Measurements from ENCODE around the gene CPNE5. TPM values are rescaled to one million over a fixed set of nuclear protein-coding genes. Genes with fewer than 3 reads are reported as not detected.

The CPNE5 gene
- polyA plus RNA-seq, 1 of the 3 experiments (the other 2 are of a cell fraction), result 0.30 TPM

- TF ChIP-seq PBX3 (IDR thresholded peaks at IDR 0.05), result no peak
Observed at GRCh38 chr6:36753671-36754405, 85.4 kb downstream of the CPNE5 start (continued).

GRCh38 chr6:36752886-36753506, 86.2 kb downstream of the CPNE5 start:
- no peaks in the 10 kb centered on the region for H4K20me1 ChIP-seq (ENCODE audit: insufficient read depth)
- no peak overlapping the region for H2AFZ ChIP-seq (ENCODE audit: low read depth)
- H3F3A ChIP-seq (replicated peaks; ENCODE audit: insufficient read depth), result no peaks in the 10 kb centered on the region
- H3K4me3 ChIP-seq (ENCODE audit: low read depth in 2 of 2, low read length in 1 of 2), result no peak overlapping the region
- H3K27me3 ChIP-seq (ENCODE audit: insufficient read depth), result no peaks in the 10 kb centered on the region
- H3K36me3 ChIP-seq (replicated peaks in 1 of 2; ENCODE audit: control insufficient read depth in 1 of 2, insufficient read depth in 2 of 2, low read length in 1 of 2), result no peaks in the 10 kb centered on the region
- H3K27ac ChIP-seq (ENCODE audit: low read depth in 2 of 2, low read length in 1 of 2), result no peak overlapping the region
- no peaks in the 10 kb centered on the region for H3K9me3 ChIP-seq
- DNase-seq, result no peak
- H3K9me2 ChIP-seq, result no peaks in the 10 kb centered on the region
- H3K4me2 ChIP-seq, result no peak overlapping the region
- peaks cover 0 to 22% of the 10 kb centered on the region in 2 experiments; a peak in 2 of 4 replicates for H3K4me1 ChIP-seq (ENCODE audit: control insufficient read depth in 1 of 2, insufficient read depth in 2 of 2, low read depth in 1 of 2, low read length in 1 of 2)
- POLR2A ChIA-PET, result no interaction called here
- no peak overlapping the region for H3K9ac ChIP-seq
- no peaks in the 10 kb centered on the region for H3K79me2 ChIP-seq (ENCODE audit: insufficient read depth)
- CTCF ChIA-PET, result interaction anchor here (1.0 to 10.9 kb wide), 7 partner anchors 13 to 136 kb away, joined by 3 to 111 read pairs (median 4); no protein-coding TSS in a partner anchor
- no peak for TF ChIP-seq ZBTB33 (IDR thresholded peaks at IDR 0.05; ENCODE audit: borderline replicate concordance, low read depth)
- no peak for TF ChIP-seq MAX (IDR thresholded peaks at IDR 0.05; ENCODE audit: low read depth)
- no peak for TF ChIP-seq SMC3 (IDR thresholded peaks at IDR 0.05; ENCODE audit: low read depth, low read length)
- no peak for TF ChIP-seq RCOR1 (IDR thresholded peaks at IDR 0.05; ENCODE audit: low read length)
- TF ChIP-seq CTCF (IDR thresholded peaks at IDR 0.05), result no peak
- no peak for TF ChIP-seq MEF2A (IDR thresholded peaks at IDR 0.05; ENCODE audit: borderline replicate concordance, low read depth)
- TF ChIP-seq EZH2phosphoT487 (IDR thresholded peaks at IDR 0.05; ENCODE audit: borderline replicate concordance, low read depth), result no peak
- no peak for TF ChIP-seq IRF3 (IDR thresholded peaks at IDR 0.05; ENCODE audit: low read depth, low read length)
- TF ChIP-seq FOSL2 (IDR thresholded peaks at IDR 0.05; ENCODE audit: borderline replicate concordance, low read depth), result no peak
- no peak for TF ChIP-seq FOXJ3 (CRISPR knock-in tag; IDR thresholded peaks at IDR 0.05)
- no peak for TF ChIP-seq FOXM1 (IDR thresholded peaks at IDR 0.05; ENCODE audit: low read depth)
- TF ChIP-seq GABPA (IDR thresholded peaks at IDR 0.05; ENCODE audit: low read depth), result no peak
- TF ChIP-seq RFX5 (IDR thresholded peaks at IDR 0.05; ENCODE audit: low read length), result no peak
- TF ChIP-seq SIN3A (IDR thresholded peaks at IDR 0.05; ENCODE audit: borderline replicate concordance, low read depth, low read length), result no peak
- no peak for TF ChIP-seq TAF1 (IDR thresholded peaks at IDR 0.05; ENCODE audit: borderline replicate concordance, low read depth, low read length)
- no peak for TF ChIP-seq JUND (IDR thresholded peaks at IDR 0.05)
- WGBS (ENCODE audit: low lambda C conversion rate), result 89% methylated on average over 2 of the region's 6 CpGs
